ENCODE data around the gene EFTUD2.

EFTUD2 gene

GRCh38 chr17:44829523-44830358 lies 69.5 kb downstream of the EFTUD2 start, which contains the start of gene GJC1:
Gene GJC1, minus strand, starts transcription at chr17:44830287. Its CDS starts 24,470 bp downstream, at chr17:44805817.
- no CpG with 5 or more reads among the region's 123 CpGs for WGBS (ENCODE audit: extremely low coverage, insufficient coverage, insufficient read length)
- Histone ChIP-seq H4K12ac (ENCODE audit: low read depth, low read length) (peak within 1 kb of the TSS; percentile 97), H3K23ac (ENCODE audit: low read length) (no peak within 1 kb of the TSS), H3K79me1 (ENCODE audit: low read length) (peaks cover 15% of the 10 kb centered on the region), H3K4ac (ENCODE audit: low read depth, low read length) (peak within 1 kb of the TSS; percentile 81), H3K18ac (ENCODE audit: low read length) (peak within 1 kb of the TSS; percentile 98), H3K36me3 (ENCODE audit: control insufficient read depth in 1 of 2, insufficient read depth in 2 of 2, low read length in 2 of 2) (no peaks in the 10 kb centered on the region), H2BK5ac (ENCODE audit: low read depth, low read length, poor library complexity) (peak within 1 kb of the TSS; percentile 94), H2BK12ac (ENCODE audit: low read length) (peak within 1 kb of the TSS; percentile 85), H3K27ac (ENCODE audit: low read depth, low read length) (peak within 1 kb of the TSS; percentile 61), H3K4me1 (ENCODE audit: control insufficient read depth in 1 of 2, insufficient read depth in 2 of 2, low read length in 2 of 2) (peaks cover 4 to 8% of the 10 kb centered on the region in 2 experiments), H3K27me3 (ENCODE audit: insufficient read depth, low read length) (no peaks in the 10 kb centered on the region), H2BK120ac (ENCODE audit: insufficient read depth, low read length, poor library complexity) (peak within 1 kb of the TSS; percentile 90), H3K9me3 (ENCODE audit: insufficient read depth, low read depth, low read length) (no peaks in the 10 kb centered on the region), H4K91ac (ENCODE audit: low read depth, low read length) (peak within 1 kb of the TSS; percentile 96), H4K8ac (ENCODE audit: low read depth, low read length) (peak within 1 kb of the TSS; percentile 94), H3K14ac (ENCODE audit: low read length) (peak within 1 kb of the TSS; percentile 72), H3K4me2 (ENCODE audit: low read length) (peak within 1 kb of the TSS; percentile 95), H3K4me3 (ENCODE audit: low read depth, low read length) (peak within 1 kb of the TSS; percentile 94), H2AFZ (ENCODE audit: insufficient read depth, low read length, poor library complexity) (peak within 1 kb of the TSS; percentile 99), H2AK5ac (ENCODE audit: low read length) (peak within 1 kb of the TSS; percentile 23), H3K79me2 (ENCODE audit: control insufficient read depth, insufficient read depth, low read length, poor library complexity) (peaks cover 16% of the 10 kb centered on the region), H3K9ac (ENCODE audit: low read length) (peak within 1 kb of the TSS; percentile 84)
- peak; percentile 34 to 70 for DNase-seq

DNA sequence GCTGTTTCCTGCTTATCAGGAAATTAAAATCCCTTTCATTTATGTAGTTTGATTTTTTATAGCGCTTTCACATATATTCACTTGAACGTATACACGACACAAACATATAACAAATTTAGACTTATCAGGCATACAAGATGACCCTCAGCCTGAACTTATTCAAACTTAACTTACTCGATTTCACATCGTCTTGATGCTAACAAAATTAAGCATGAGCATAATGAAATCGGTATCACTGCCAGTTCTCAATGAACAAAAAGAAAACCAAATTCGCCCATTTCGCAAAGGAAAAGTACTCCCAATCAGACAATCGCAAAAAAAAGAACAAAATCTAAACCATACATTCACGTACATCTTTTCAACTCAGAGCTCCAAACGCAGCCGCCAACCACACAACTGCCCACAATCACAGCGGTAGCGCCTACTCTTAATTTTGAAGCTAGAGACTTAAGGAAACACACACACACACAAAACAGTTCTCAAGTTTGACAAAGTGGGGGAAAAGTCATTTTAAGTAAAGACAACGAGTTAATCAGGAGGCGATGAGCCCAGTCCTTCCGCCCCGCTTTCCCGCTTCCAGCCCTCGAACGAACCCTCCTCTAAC lies 70.2 kb downstream of the EFTUD2 start:
- Histone ChIP-seq H2BK120ac (ENCODE audit: insufficient read depth, low read length, poor library complexity) (peak overlapping the region; percentile 74), H4K12ac (ENCODE audit: low read depth, low read length) (peak overlapping the region; percentile 85), H3K23ac (ENCODE audit: low read length) (no peak overlapping the region), H3K4me1 (ENCODE audit: control insufficient read depth in 1 of 2, insufficient read depth in 2 of 2, low read length in 2 of 2) (peaks cover 4 to 8% of the 10 kb centered on the region in 2 experiments), H3K79me2 (ENCODE audit: control insufficient read depth, insufficient read depth, low read length, poor library complexity) (peaks cover 16% of the 10 kb centered on the region), H3K79me1 (ENCODE audit: low read length) (peaks cover 15% of the 10 kb centered on the region), H4K91ac (ENCODE audit: low read depth, low read length) (peak overlapping the region; percentile 96), H3K4me3 (ENCODE audit: low read depth, low read length) (peak overlapping the region; percentile 94), H3K18ac (ENCODE audit: low read length) (peak overlapping the region; percentile 75), H2BK12ac (ENCODE audit: low read length) (no peak overlapping the region), H3K27me3 (ENCODE audit: insufficient read depth, low read length) (no peaks in the 10 kb centered on the region), H3K36me3 (ENCODE audit: control insufficient read depth in 1 of 2, insufficient read depth in 2 of 2, low read length in 2 of 2) (no peaks in the 10 kb centered on the region), H2BK5ac (ENCODE audit: low read depth, low read length, poor library complexity) (peak overlapping the region; percentile 94), H3K9ac (ENCODE audit: low read length) (peak overlapping the region; percentile 84), H3K27ac (ENCODE audit: low read depth, low read length) (peak overlapping the region; percentile 37), H2AFZ (ENCODE audit: insufficient read depth, low read length, poor library complexity) (peak overlapping the region; percentile 99), H2AK5ac (ENCODE audit: low read length) (no peak overlapping the region), H3K9me3 (ENCODE audit: insufficient read depth, low read depth, low read length) (no peaks in the 10 kb centered on the region), H3K4me2 (ENCODE audit: low read length) (peak overlapping the region; percentile 95), H3K14ac (ENCODE audit: low read length) (peak overlapping the region; percentile 72), H3K4ac (ENCODE audit: low read depth, low read length) (peak overlapping the region; percentile 22), H4K8ac (ENCODE audit: low read depth, low read length) (peak overlapping the region; percentile 94)
- WGBS (ENCODE audit: extremely low coverage, insufficient coverage, insufficient read length) = no CpG with 5 or more reads among the region's 21 CpGs
- DNase-seq = no peak

DNA sequence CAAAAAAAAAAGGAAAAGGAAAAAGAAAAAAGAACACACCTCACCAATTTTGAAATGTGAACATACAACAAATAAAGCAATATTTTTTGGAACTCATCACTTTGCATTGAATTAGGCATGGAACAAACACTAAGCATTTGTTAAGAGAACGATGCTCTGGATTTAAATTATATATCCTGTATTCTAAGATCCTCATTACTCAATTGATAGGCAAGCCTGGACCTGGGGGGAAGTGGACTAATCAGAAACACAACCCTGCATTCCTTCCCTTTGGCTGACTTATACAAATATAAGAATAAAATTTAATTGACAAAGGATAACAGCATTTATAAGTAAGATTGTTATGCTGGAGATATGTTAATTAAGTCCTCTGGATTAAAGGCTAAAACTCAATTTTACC lies 71.4 kb downstream of the EFTUD2 start:
- Histone ChIP-seq H3K79me2 (ENCODE audit: control insufficient read depth, insufficient read depth, low read length, poor library complexity) (peaks cover 16% of the 10 kb centered on the region), H3K79me1 (ENCODE audit: low read length) (peaks cover 15% of the 10 kb centered on the region), H3K4me3 (ENCODE audit: low read depth, low read length) (no peak overlapping the region), H3K14ac (ENCODE audit: low read length) (no peak overlapping the region), H3K4ac (ENCODE audit: low read depth, low read length) (peak overlapping the region; percentile 47), H2BK12ac (ENCODE audit: low read length) (no peak overlapping the region), H2AK5ac (ENCODE audit: low read length) (no peak overlapping the region), H4K8ac (ENCODE audit: low read depth, low read length) (no peak overlapping the region), H2AFZ (ENCODE audit: insufficient read depth, low read length, poor library complexity) (no peak overlapping the region), H3K4me1 (ENCODE audit: control insufficient read depth in 1 of 2, insufficient read depth in 2 of 2, low read length in 2 of 2) (peaks cover 4 to 5% of the 10 kb centered on the region in 2 experiments), H3K4me2 (ENCODE audit: low read length) (no peak overlapping the region), H3K23ac (ENCODE audit: low read length) (no peak overlapping the region), H2BK5ac (ENCODE audit: low read depth, low read length, poor library complexity) (no peak overlapping the region), H3K18ac (ENCODE audit: low read length) (no peak overlapping the region), H2BK120ac (ENCODE audit: insufficient read depth, low read length, poor library complexity) (no peak overlapping the region), H3K36me3 (ENCODE audit: control insufficient read depth in 1 of 2, insufficient read depth in 2 of 2, low read length in 2 of 2) (no peaks in the 10 kb centered on the region), H3K9me3 (ENCODE audit: insufficient read depth, low read depth, low read length) (no peaks in the 10 kb centered on the region), H3K9ac (ENCODE audit: low read length) (no peak overlapping the region), H4K12ac (ENCODE audit: low read depth, low read length) (no peak overlapping the region), H3K27me3 (ENCODE audit: insufficient read depth, low read length) (no peaks in the 10 kb centered on the region), H3K27ac (ENCODE audit: low read depth, low read length) (no peak overlapping the region), H4K91ac (ENCODE audit: low read depth, low read length) (no peak overlapping the region)
- WGBS (ENCODE audit: extremely low coverage, insufficient coverage, insufficient read length) = no CpG with 5 or more reads among the region's 1 CpG
- no peak for DNase-seq

DNA sequence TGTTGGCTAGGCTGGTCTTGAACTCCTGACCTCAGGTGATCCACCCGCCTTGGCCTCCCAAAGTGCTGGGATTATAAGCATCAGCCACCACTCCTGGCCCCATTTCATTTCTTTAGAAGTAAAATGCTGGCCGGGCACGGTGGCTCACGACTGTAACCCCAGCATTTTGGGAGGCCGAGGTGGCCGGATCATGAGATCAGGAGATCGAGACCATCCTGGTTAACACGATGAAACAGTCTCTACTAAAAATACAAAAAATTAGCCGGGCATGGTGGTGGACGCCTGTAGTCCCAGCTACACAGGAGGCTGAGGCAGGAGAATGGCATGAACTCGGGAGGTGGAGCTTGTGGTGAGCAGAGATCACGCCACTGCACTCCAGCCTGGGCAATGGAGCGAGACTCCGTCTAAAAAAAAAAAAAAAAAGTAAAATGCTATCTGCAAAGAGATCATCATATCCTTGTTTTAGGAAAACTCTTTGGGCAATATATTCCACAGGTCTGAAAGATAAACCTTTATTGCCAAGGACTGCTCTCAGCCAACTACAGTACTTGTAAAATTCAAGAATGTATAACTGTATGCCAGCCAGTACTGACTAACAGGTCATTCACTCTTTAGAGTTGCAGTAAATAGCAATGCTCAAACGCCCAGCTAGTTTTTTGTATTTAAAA lies 73.0 kb downstream of the EFTUD2 start:
- Histone ChIP-seq H2AK5ac (ENCODE audit: low read length) (no peak overlapping the region), H3K9ac (ENCODE audit: low read length) (no peak overlapping the region), H4K12ac (ENCODE audit: low read depth, low read length) (no peak overlapping the region), H3K4me1 (ENCODE audit: control insufficient read depth in 1 of 2, insufficient read depth in 2 of 2, low read length in 2 of 2) (peaks cover 0 to 1% of the 10 kb centered on the region in 2 experiments), H2BK5ac (ENCODE audit: low read depth, low read length, poor library complexity) (no peak overlapping the region), H2AFZ (ENCODE audit: insufficient read depth, low read length, poor library complexity) (no peak overlapping the region), H3K79me1 (ENCODE audit: low read length) (peaks cover 14% of the 10 kb centered on the region), H3K4me2 (ENCODE audit: low read length) (no peak overlapping the region), H3K4me3 (ENCODE audit: low read depth, low read length) (no peak overlapping the region), H3K27ac (ENCODE audit: low read depth, low read length) (no peak overlapping the region), H3K36me3 (ENCODE audit: control insufficient read depth in 1 of 2, insufficient read depth in 2 of 2, low read length in 2 of 2) (no peaks in the 10 kb centered on the region), H2BK12ac (ENCODE audit: low read length) (no peak overlapping the region), H3K14ac (ENCODE audit: low read length) (no peak overlapping the region), H3K79me2 (ENCODE audit: control insufficient read depth, insufficient read depth, low read length, poor library complexity) (peaks cover 16% of the 10 kb centered on the region), H3K27me3 (ENCODE audit: insufficient read depth, low read length) (no peaks in the 10 kb centered on the region), H2BK120ac (ENCODE audit: insufficient read depth, low read length, poor library complexity) (no peak overlapping the region), H3K4ac (ENCODE audit: low read depth, low read length) (peak overlapping the region; percentile 2), H4K8ac (ENCODE audit: low read depth, low read length) (no peak overlapping the region), H3K9me3 (ENCODE audit: insufficient read depth, low read depth, low read length) (no peaks in the 10 kb centered on the region), H4K91ac (ENCODE audit: low read depth, low read length) (no peak overlapping the region), H3K23ac (ENCODE audit: low read length) (no peak overlapping the region), H3K18ac (ENCODE audit: low read length) (no peak overlapping the region)
- no CpG with 5 or more reads among the region's 15 CpGs for WGBS (ENCODE audit: extremely low coverage, insufficient coverage, insufficient read length)
- peak; percentile 25 to 49 for DNase-seq
